Right ventricle myocardium superior (tissue), 1 donor: ENCODE data around the gene OR5I1. TPM values are rescaled to one million over a fixed set of nuclear protein-coding genes. Genes with fewer than 3 reads are reported as not detected.
"Not testable (repeated sequence)": the region's sequence is repeated elsewhere in the genome, so short reads cannot be mapped to it uniquely, and the experiment has no call there.

Source experiments
- ATAC-seq: fragments of 200-7000 bp; cut with Tn5 transposase; one replicate; pipeline ENCODE4 v1.9.1; 2020; ENCODE audit warnings: mild to moderate bottlenecking; ENCODE audit not compliant: poor library complexity
- DNase-seq: peaks from one replicate; pipeline ENCODE4 v3.0.0-alpha.2; 2020
- intact Hi-C: fragments of 100-400 bp; cut with DNase I; formaldehyde crosslinking; loops from one replicate; pipeline ENCODE4 v1.11.2; 2022
- long read RNA-seq: library from polyadenylated mRNA; unstranded; transcript quantifications from one replicate; pipeline ENCODE4 v2.0.0, GENCODE V29; 2021
- total RNA-seq: library from RNA; stranded (reverse); fragmentation: NEBNext Ultra II Directional; extraction: Animal tissue kit (Norgen Biotek cat#: 25700); gene quantifications from one replicate; pipeline ENCODE4 v1.2.1, GENCODE V29; 2021
- donor health status: DM: no; HTN: yes; CAD: no; lungs with severe emphysema.

OR5I1 gene
- total RNA-seq: not detected
- long read RNA-seq: 0 reads

DNA sequence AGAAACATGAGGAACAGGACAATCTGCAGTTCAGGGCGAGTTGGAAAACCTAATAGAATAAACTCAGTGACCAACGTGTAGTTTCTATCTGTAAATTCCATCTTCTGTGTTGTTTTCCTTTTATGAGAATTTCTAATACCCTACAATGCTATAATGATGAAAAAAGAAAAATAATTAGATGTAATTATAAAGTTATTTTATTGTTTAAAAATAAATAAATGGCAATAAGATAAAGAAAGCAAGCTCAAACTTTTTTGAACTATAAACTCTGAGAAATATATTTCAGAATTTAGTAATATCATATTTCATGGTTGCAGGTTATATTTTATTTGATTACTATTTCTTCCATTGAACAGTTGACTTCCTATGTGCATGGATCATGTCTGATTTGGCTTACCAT, at the start of gene OR5I1:
OR5I1 (minus strand) TSS at position 101 of the 400 bp plus-strand sequence; CDS start at position 101, 0 bp downstream.
- DNase-seq (no peak), ATAC-seq (no peak)
- intact Hi-C loops: no loop called here

DNA sequence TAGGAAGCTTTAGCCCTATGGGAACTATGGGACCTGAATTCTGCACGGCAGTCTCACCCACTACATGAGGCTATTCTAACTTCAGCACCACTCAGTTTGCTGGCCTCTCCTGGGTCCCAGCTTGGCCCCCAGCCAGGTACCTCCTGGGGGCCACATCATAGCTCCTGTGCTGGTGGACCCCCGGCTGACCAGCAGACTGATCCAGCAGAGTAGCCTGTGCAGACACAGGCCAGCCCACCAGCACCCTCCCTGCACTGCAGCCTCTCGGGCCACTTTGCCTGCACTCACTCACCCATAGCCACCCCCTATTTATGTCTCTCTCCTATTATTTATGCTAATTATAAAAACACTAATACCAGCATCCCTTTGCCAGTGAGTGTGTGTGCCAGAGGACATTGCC, 34.7 kb upstream of the OR5I1 start:
- intact Hi-C loops: no loop called here
- ATAC-seq: no peak

DNA sequence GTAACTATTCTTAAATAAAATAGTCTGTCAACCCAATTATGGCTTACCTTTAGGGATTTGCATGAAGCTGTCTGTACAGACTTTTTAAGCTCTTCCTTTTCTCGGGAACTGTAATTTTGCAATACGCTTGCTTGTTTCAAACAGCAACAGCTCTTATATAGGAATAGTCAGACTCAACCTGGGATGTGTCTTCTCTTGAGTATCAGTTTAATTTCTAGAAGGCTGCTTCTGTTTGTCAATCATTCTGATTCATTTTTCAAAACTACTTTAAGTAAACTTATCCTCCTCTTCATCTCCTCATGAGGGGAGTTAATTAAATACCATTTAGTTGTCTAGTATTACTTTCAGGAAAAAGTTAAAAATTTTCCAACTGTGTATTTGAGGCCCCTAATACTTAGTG, 33.6 kb upstream of the OR5I1 start, which contains the start of gene OR10AG1:
OR10AG1 (minus strand) TSS at position 101 of the 400 bp plus-strand sequence; CDS start at position 63, 38 bp downstream.
- no peak for DNase-seq
- ATAC-seq: no peak
- intact Hi-C loops: no loop called here

More for the DNA sequence above, 34.7 kb upstream of the OR5I1 start:
- DNase-seq: no peak

DNA sequence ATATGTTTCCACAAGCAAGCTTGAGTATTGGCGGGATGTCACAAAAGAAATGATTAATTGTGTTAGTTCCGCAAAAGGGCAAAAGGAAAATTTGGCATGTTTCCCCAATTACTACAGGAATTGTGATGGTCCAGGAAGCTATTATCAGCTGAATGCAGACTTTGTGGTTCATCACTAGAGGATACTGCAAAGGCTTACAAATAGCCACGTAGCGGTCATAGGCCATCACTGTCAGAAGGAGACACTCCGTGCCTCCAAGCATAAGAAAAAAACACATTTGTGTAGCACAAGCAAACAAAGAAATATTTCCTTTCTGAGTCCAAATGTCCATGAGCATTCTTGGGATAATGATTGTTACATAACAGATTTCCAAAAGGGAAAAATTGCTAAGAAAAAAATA, 31.7 kb upstream of the OR5I1 start:
- no peak for DNase-seq
- ATAC-seq: no peak
- intact Hi-C loops: no loop called here

DNA sequence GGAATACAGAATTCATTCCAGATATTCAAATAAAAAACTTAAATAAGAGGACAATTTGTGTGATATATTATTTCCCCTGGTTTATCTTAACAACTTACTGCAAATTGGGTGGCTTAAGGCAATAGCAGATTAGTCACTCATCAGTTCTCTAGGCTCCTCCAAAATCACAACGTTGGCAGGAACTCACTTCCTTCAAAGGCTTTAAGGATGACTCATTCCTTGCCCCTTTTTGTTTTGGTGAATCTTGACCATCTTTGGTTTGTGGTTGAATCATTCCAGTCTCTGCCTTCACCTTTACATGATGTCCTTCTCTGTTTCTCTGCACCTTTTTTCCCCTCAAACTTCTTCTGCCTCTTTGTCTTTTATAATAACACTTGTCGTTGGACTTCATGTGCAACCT, 30.2 kb upstream of the OR5I1 start:
- intact Hi-C loops: no loop called here
- DNase-seq (no peak), ATAC-seq (no peak)

DNA sequence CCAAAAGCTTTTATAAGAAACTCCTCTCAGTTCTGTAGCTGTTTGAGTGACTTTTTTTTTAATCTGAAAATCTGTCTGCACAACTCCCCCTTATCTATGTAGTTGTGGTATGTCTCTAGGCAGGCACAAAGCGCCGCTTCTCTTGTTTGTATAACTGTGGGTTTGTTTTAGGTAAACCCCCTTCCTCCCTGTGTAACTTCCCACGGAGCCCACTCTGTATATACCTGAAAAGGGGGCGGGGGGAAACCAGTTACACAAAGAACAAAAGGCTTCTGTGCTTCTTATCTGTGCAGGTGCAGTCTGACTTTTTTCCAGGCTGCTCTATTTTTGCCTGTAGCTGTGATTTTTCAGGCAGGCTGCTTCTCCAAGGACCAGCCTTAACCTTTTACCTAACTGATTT, 20.3 kb upstream of the OR5I1 start:
- no peak for ATAC-seq
- intact Hi-C loops: no loop called here
- DNase-seq: no peak

DNA sequence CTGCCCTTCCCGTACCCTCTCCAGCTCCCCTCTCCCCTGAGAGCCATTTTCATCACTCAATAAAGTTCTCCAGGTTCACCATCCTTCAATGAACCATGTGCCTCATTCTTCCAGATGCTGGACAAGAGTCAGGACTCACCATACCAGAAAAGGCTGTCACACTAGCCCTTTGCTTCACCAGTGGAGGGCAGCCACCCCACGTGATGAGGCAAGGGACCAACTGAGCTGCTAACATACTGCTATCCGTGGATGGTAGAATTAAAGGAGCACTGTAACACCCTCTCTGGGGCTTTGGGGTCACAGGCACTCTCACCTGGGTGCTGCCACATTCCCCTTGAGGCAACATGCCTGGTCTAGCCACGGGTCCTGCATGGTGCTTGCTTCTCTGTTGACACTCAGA, 13.1 kb upstream of the OR5I1 start:
- intact Hi-C loops: loop anchor here (10.0 kb wide), 1 partner anchor 825 kb away; no protein-coding TSS in a partner anchor
- no peak for DNase-seq
- ATAC-seq: no peak

DNA sequence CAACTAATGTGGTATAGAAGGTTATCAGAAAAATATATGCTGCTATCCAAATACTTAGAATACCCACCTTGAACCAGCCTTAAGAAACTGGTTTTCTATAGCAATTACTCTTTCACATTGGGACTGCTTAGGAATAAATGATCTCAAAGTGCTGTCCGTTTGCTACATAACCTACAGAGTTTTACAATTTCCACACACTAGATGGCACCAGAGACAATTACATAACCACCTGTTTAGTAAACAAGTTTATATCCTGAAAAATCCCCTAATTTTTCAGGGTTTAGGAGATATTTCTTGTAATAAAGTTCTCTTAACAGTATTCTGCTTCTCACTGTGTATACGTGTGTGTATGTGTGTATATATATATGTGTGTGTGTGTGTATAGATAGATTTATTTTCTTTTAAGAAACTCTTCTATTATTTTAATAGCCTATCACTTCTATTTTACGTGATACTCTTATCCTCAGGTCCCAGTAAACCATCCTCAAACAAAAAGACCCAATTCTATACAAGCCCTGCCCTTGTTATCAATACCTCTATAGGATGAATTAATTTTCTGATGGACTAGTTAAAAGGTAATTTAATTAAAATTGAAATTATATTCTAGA, 6.7 kb upstream of the OR5I1 start:
- intact Hi-C loops: loop anchor here (10.0 kb wide), 1 partner anchor 832 kb away; no protein-coding TSS in a partner anchor
- ATAC-seq (no peak), DNase-seq (no peak)

DNA sequence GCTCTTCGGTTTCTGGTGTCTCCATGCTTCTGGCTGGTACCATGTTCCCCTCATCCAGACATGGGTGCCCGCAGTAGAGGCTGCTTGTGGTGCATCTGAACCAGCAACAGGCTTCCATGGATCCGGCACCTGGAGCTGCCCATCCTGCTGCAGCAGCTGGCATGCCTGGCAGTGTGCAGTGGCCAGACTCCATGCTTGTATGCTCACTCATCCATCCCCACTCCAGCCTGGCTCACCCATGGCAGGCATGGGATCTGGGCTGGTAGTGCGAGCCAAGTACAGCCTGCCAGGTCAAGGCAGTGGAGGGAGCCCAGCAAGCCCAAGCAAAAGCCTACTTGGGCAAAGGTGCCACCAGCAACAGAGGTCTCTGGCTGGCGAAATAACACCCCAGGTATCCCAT, 15.7 kb downstream of the OR5I1 start:
- intact Hi-C loops: no loop called here
- DNase-seq: no peak
- no peak for ATAC-seq

DNA sequence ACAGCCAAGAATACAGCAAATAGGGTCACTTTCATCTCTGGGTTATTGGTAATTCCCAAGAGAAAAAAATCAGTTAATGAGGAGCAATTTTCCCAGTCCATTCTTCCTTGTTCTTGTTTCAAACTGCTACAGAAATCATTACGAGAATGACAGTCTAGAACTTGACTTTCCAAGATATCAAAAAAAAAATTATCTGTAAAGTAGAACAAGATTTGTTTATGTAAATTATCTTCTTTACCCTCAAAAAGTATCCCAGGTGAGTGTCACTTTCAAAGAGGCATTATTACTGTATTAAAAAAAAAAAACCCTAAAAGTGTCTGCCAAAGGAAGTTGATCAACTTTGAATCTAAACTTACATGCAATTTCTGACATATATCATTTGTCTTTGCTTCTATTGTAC, 21.7 kb downstream of the OR5I1 start, which contains the start of gene OR5W2:
OR5W2 (minus strand) TSS at position 101 of the 400 bp plus-strand sequence; CDS start at position 101, 0 bp downstream.
- no peak for ATAC-seq
- intact Hi-C loops: no loop called here

DNA sequence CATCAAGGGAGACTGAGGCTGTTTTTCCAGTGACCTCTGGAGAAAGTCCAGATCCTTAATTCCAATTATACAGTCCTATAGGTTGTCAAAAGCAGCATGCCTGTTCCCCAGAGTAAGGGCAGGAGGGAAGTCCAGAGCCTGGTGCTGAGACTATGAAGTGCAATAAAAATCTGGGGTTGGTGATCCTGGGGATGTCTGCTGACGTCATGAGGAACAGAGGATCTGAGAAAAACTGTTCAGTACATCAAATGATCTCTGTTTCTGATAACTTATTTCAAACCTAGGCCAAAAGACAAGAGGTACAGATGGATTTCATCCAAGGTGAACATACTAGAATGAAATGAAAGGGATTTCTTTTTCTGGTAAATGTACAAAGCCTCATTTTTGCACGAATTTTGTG, 33.9 kb downstream of the OR5I1 start:
- intact Hi-C loops: no loop called here
- DNase-seq (no peak), ATAC-seq (no peak)

More for the DNA sequence above, 21.7 kb downstream of the OR5I1 start, which contains the start of gene OR5W2:
- DNase-seq: no peak

DNA sequence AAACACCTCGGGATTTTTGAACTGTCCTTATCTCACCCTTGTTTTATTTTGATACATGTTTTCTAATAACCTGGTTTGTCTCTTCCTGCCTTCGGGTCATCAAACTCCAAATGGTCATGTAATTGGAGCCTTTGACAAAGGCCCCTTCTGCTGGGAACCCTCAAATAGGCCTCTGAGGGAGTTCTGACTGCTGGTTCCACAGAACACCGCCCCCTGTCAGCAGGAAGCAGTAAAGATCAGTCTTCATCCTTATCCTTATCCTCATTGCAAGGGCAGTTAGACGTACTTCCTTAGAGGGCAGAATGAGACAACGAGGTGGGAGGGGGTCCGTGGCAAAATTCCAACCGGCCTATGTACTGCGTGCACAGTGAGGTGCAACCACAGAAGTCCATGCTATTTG, 41.0 kb downstream of the OR5I1 start:
- intact Hi-C loops: no loop called here

DNA sequence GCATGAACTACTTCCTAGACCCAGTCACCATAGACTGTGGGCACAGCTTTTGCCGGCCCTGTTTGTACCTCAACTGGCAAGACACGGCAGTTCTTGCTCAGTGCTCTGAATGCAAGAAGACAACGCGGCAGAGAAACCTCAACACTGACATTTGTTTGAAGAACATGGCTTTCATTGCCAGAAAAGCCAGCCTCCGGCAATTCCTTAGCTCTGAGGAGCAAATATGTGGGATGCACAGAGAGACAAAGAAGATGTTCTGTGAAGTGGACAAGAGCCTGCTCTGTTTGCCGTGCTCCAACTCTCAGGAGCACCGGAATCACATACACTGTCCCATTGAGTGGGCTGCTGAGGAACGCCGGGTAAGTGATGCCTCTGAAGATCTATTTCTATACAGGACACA, 50.7 kb downstream of the OR5I1 start:
- ATAC-seq, DNase-seq, intact Hi-C loops: not testable (repeated sequence)

More for the DNA sequence above, 41.0 kb downstream of the OR5I1 start:
- ATAC-seq: no peak
- no peak for DNase-seq

Other genes starting within 250 kb of the OR5I1 start
- gene OR5D13, start 163.0 kb downstream of the OR5I1 start, total RNA-seq: not detected
- gene OR5D14, start 140.8 kb downstream of the OR5I1 start, total RNA-seq: not detected
- not detected for gene OR5L1, start 125.0 kb downstream of the OR5I1 start, total RNA-seq
- gene OR5D18, start 116.8 kb downstream of the OR5I1 start, total RNA-seq: not detected
- gene OR5L2, start 109.2 kb downstream of the OR5I1 start, total RNA-seq: not detected
- gene OR5D16, start 97.6 kb downstream of the OR5I1 start, total RNA-seq: not detected
- gene TRIM51, start 53.1 kb downstream of the OR5I1 start, total RNA-seq: not detected
- gene OR5W2, start 21.8 kb downstream of the OR5I1 start, total RNA-seq: not detected
- not detected for gene OR10AG1, start 33.5 kb upstream of the OR5I1 start, total RNA-seq
- not detected for gene OR5F1, start 58.2 kb upstream of the OR5I1 start, total RNA-seq
- gene OR5AS1, start 91.3 kb upstream of the OR5I1 start, total RNA-seq: not detected
- not detected for gene OR8I2, start 156.9 kb upstream of the OR5I1 start, total RNA-seq
- not detected for gene OR8H2, start 167.3 kb upstream of the OR5I1 start, total RNA-seq
- not detected for gene OR8H3, start 186.0 kb upstream of the OR5I1 start, total RNA-seq
- not detected for gene OR8J3, start 203.8 kb upstream of the OR5I1 start, total RNA-seq
- not detected for gene OR8K5, start 223.9 kb upstream of the OR5I1 start, total RNA-seq
- not detected for gene OR5J2, start 240.2 kb upstream of the OR5I1 start, total RNA-seq